Gastroesophageal sphincter (tissue), 4 donors: ENCODE data around the gene ARL4C. TPM values are rescaled to one million over a fixed set of nuclear protein-coding genes. Genes with fewer than 3 reads are reported as not detected.

Experiments used
- ATAC-seq: fragments of 150-250 bp; one replicate; pipeline ENCODE4 v1.9.1; 2016; ENCODE audit warnings: mild to moderate bottlenecking, moderate library complexity
- H3K27ac ChIP-seq, 4 donors: fragments of 200-600 bp; sonication (generic) in 3 of 4; 1 replicate in 3 of 4; 2 replicates in 1 of 4; pipeline ENCODE4 v1.5.1; 2016 to 2019
- H3K27me3 ChIP-seq: fragments of 200-600 bp; sonication (generic); one replicate; pipeline ENCODE4 v1.5.1; 2019
- H3K36me3 ChIP-seq, 2 donors: fragments of 200-600 bp; sonication (generic); one replicate each; pipeline ENCODE4 v1.5.1; 2019; ENCODE audit warnings: control low read depth in 1 of 2
- H3K4me1 ChIP-seq, 3 donors: fragments of 200-600 bp; sonication (generic); 1 replicate in 2 of 3; 2 replicates in 1 of 3; pipeline ENCODE4 v1.5.1; 2016 to 2019; ENCODE audit warnings: control low read depth in 2 of 3
- H3K4me3 ChIP-seq, 2 donors: fragments of 200-600 bp; sonication (generic); one replicate each; pipeline ENCODE4 v1.5.1; 2019; ENCODE audit warnings: mild to moderate bottlenecking in 1 of 2, moderate library complexity in 1 of 2
- H3K9me3 ChIP-seq, 3 donors: fragments of 200-600 bp; sonication (generic); one replicate each; pipeline ENCODE4 v1.5.1; 2017 to 2019; ENCODE audit warnings: control low read depth in 2 of 3
- CTCF ChIP-seq, 4 experiments: fragments of 200-600 bp in 2 of 4; fragments of 450-650 bp in 2 of 4; sonication (generic) in 1 of 4; IDR thresholded peaks; one replicate each; pipeline ENCODE4 v1.5.1; 2017 to 2019; ENCODE audit warnings: antibody characterized with exemption in 4 of 4, mild to moderate bottlenecking in 2 of 4, moderate library complexity in 2 of 4
- EP300 ChIP-seq: sonication (generic); formaldehyde crosslinking; IDR thresholded peaks from one replicate; pipeline ENCODE4 v1.6.1; 2017; ENCODE audit warnings: antibody characterized with exemption, mild to moderate bottlenecking
- POLR2A ChIP-seq, 2 donors: fragments of 450-650 bp; IDR thresholded peaks; one replicate each; pipeline ENCODE4 v1.6.1; 2017; ENCODE audit warnings: antibody characterized with exemption in 2 of 2, mild to moderate bottlenecking in 2 of 2, moderate library complexity in 1 of 2
- POLR2AphosphoS5 ChIP-seq: sonication (generic); formaldehyde crosslinking; IDR thresholded peaks from one replicate; pipeline ENCODE4 v1.6.1; 2017; ENCODE audit warnings: antibody characterized with exemption
- WGBS, 2 donors: methylation state at CpG; one replicate each; pipeline ENCODE4 v1.1.5; 2018; ENCODE audit warnings: low coverage in 1 of 2; 5-methylcytosine and 5-hydroxymethylcytosine counted together
- total RNA-seq, 4 donors: library from RNA; depleted of rRNA; stranded (reverse); fragments of >200 nt; gene quantifications; one replicate each; pipeline ENCODE4 v1.1.0, GENCODE V29; 2016

The ARL4C gene
- total RNA-seq, 4 donors from 2014 or later: 3.7 to 12.7 (median 7.2) TPM

- ATAC-seq: no peak
- TF ChIP-seq CTCF (IDR thresholded peaks at IDR 0.05): no peak
- no peak for TF ChIP-seq POLR2AphosphoS5
- no peak for TF ChIP-seq POLR2A (IDR thresholded peaks at IDR 0.05)
- no peak for TF ChIP-seq EP300
- 29 to 67% methylated on average over 3 to 13 of the region's 13 CpGs for WGBS, 2 donors
Measured at GRCh38 chr2:234536178-234536965, 39.5 kb upstream of the ARL4C start.

GRCh38 chr2:234535464-234535863 is 38.6 kb upstream of the ARL4C start:
- Histone ChIP-seq H3K27ac (no peak overlapping the region), H3K4me3 (no peak overlapping the region), H3K9me3 (peaks cover 0 to 16% (median 0%) of the 10 kb centered on the region in 3 donors), H3K4me1 (no peaks in the 10 kb centered on the region), H3K36me3 (no peaks in the 10 kb centered on the region), H3K27me3 (peaks cover 60% of the 10 kb centered on the region)
- no peak for TF ChIP-seq POLR2AphosphoS5
- WGBS, 2 donors: 55 to 78% methylated on average over 1 of the region's 1 CpG
- ATAC-seq: no peak

More at GRCh38 chr2:234536178-234536965, 39.5 kb upstream of the ARL4C start:
- Histone ChIP-seq H3K36me3 (no peaks in the 10 kb centered on the region), H3K27ac (no peak overlapping the region), H3K27me3 (peaks cover 59% of the 10 kb centered on the region), H3K4me1 (no peaks in the 10 kb centered on the region), H3K9me3 (peaks cover 0 to 16% (median 0%) of the 10 kb centered on the region in 3 donors), H3K4me3 (no peak overlapping the region)

DNA sequence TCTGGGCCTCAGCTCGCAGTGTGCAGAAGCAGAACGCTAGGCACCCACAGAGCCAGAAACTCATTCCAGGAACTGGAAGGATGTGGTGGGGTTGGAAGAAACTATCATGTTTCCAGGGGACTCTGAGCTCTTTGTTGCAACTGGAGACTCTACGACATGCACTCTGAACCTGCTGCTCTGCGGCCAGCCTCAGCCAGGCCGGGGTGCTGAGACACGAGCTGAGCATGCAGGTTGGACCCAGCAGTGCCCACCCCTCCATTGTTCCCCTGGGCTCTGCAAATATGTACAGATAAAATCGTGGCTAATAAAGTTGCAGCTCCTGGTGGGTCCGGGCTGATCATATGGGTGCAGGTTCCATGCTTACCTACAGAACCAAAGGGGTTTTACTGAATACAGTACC is 37.6 kb upstream of the ARL4C start:
- TF ChIP-seq POLR2A (IDR thresholded peaks at IDR 0.05) (no peak), POLR2AphosphoS5 (no peak), CTCF (IDR thresholded peaks at IDR 0.05) (no peak), EP300 (no peak)

GRCh38 chr2:234533626-234534025 is 36.7 kb upstream of the ARL4C start:
- TF ChIP-seq EP300: no peak
- TF ChIP-seq CTCF (IDR thresholded peaks at IDR 0.05): no peak
- no peak for TF ChIP-seq POLR2A (IDR thresholded peaks at IDR 0.05)
- TF ChIP-seq POLR2AphosphoS5: no peak
- 94% methylated on average over 9 of the region's 9 CpGs; no CpG with 5 or more reads in 1 of the 2 donors for WGBS, 2 donors
- Histone ChIP-seq H3K36me3 (no peaks in the 10 kb centered on the region), H3K9me3 (peaks cover 0 to 5% (median 0%) of the 10 kb centered on the region in 3 donors), H3K4me1 (no peaks in the 10 kb centered on the region), H3K4me3 (no peak overlapping the region), H3K27ac (no peak overlapping the region), H3K27me3 (peaks cover 58% of the 10 kb centered on the region)
- no peak for ATAC-seq

More for the DNA sequence above, 37.6 kb upstream of the ARL4C start:
- no peaks in the 10 kb centered on the region for H3K4me1 ChIP-seq
- no peak overlapping the region for H3K4me3 ChIP-seq
- no peaks in the 10 kb centered on the region for H3K36me3 ChIP-seq
- peaks cover 63% of the 10 kb centered on the region for H3K27me3 ChIP-seq
- WGBS, 2 donors: 81% methylated on average over 8 of the region's 8 CpGs; no CpG with 5 or more reads in 1 of the 2 donors
- ATAC-seq: no peak
- H3K27ac ChIP-seq: no peak overlapping the region
- peaks cover 0 to 13% (median 0%) of the 10 kb centered on the region in 3 donors for H3K9me3 ChIP-seq

- no peak for ATAC-seq
- TF ChIP-seq POLR2A (IDR thresholded peaks at IDR 0.05): no peak
- TF ChIP-seq EP300: no peak
- no peak for TF ChIP-seq CTCF (IDR thresholded peaks at IDR 0.05)
- no peak for TF ChIP-seq POLR2AphosphoS5
- H3K4me1 ChIP-seq: no peaks in the 10 kb centered on the region
- no peak overlapping the region for H3K4me3 ChIP-seq
- peaks cover 0 to 16% (median 0%) of the 10 kb centered on the region in 3 donors for H3K9me3 ChIP-seq
- peaks cover 19% of the 10 kb centered on the region for H3K27me3 ChIP-seq
- H3K36me3 ChIP-seq: no peaks in the 10 kb centered on the region
- H3K27ac ChIP-seq: no peak overlapping the region
- 66 to 100% methylated on average over 2 to 4 of the region's 8 CpGs for WGBS, 2 donors
Measured at GRCh38 chr2:234528410-234529148, 31.7 kb upstream of the ARL4C start.
